CD4-positive, alpha-beta T cell treated with Interleukin-10 for 1 hour (primary cell): ENCODE data around the gene CDK3.
"Not testable (repeated sequence)": the region's sequence is repeated elsewhere in the genome, so short reads cannot be mapped to it uniquely, and the experiment has no call there.

ENCODE experiments used
- DNase-seq: peaks from one replicate; pipeline ENCODE4 v3.0.0-alpha.2; 2020

The CDK3 gene

GRCh38 chr17:76000755-76001521 is at the start of gene CDK3:
TSS of gene CDK3 (plus strand) at chr17:76000855. CDS start at chr17:76001426, 571 bp downstream.
- no peak for DNase-seq

- no peak for DNase-seq
Observed at GRCh38 chr17:75950855-75951554, 49.6 kb upstream of the CDK3 start.

DNA sequence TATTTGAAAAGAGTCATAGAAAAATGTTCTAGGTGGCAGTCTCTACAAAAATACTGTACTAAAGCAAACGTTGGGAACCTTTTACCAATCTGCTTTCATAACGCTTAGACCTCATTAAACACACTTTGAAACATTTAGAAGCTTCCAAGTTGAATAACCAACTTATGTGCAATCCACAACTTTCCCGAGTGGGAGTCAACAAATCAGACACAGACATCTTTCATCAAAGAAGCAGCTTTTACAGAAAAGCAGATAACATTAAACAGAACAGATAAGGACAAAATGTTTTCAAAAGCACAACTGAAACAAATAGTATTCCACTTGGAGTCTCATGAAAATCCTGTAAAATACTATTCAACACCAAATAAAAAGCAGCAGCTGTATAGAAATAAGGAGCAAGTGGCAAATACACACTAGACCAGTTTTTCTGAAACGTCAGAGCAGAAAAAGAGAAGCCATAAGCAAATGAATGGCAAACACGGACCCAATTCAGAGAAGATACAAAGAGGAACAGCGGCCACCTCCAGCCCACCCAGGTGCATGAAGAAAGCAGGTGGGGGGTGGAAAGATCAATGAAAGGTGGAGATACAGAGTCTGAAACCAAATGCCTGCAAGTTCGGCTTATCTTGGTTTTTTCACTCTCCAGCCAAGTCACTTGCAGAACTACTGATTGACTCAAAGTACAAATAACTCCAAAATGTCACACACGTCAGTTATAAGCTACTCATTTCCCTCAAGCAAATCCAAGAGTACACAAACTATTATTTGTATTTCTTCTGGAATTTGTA is 41.4 kb upstream of the CDK3 start:
- no peak for DNase-seq

DNA sequence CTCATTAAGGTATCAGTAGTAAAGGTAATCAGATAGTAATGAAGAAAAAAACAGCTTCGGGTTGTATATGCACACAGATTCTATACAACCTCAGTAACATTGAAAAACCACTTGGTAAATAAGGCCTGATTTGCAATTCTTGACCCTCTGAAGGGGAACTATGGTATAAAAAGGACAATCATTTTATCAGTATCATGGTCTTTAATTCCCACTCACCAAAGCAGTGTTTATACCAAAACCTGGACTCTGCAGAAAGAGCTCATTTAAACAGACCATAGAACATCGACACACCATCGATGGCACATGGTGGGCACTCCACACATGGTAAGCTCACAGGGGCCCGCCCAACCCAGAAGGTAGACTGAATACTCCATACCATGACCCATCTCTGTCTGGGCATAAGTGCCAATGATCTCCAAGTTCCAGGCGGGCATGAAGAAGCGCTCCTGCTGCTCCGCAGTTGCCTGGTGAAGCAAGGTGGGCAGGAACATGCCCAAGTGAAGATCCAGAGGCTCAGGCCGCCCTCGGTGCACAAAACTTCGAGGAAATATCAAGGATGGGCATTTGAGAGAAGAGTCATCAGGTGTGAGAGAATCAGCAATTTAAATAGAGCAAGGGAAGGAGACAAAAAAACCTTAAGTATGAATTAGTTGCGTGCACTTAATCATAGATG is 40.7 kb upstream of the CDK3 start:
- DNase-seq: no peak

- no peak for DNase-seq
Observed at GRCh38 chr17:75965468-75965867, 35.2 kb upstream of the CDK3 start.

DNA sequence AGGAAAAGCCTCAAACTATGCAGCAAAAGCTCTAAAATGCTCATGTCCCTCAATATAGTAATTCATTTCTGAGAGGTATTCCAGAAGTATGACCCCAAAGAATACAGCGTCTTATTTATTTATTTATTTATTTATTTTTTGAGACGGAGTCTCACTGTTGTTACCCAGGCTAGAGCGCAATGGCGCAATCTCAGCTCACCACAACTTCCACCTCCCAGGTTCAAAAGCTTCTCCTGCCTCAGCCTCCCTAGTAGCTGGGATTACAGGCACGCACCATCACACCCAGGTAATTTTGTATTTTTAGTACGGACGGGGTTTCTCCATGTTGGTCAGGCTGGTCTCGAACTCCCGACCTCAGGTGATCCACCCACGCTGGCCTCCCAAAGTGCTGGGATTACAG is 31.6 kb upstream of the CDK3 start:
- not testable (repeated sequence) for DNase-seq

- DNase-seq: no peak
Observed at GRCh38 chr17:75970011-75970523, 30.6 kb upstream of the CDK3 start.

- no peak for DNase-seq
Observed at GRCh38 chr17:75970626-75971025, 30.0 kb upstream of the CDK3 start.

DNA sequence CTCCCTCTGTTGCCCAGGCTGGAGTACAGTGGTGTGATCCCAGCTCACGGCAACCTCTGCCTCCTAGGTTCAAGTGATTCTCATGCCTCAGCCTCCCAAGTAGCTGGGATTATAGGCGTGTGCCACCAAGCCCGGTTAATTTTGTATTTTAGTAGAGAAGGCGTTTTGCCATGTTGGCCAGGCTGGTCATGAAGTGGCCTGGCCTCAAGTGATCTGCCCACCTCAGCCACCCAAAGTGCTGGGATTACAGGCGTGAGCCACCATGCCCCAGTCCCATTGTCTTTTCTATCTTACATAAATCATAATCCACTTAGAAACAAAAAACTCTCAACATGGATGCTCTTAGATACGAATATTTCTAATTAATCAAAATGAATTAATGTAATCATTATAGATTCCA is 25.5 kb upstream of the CDK3 start:
- not testable (repeated sequence) for DNase-seq

DNA sequence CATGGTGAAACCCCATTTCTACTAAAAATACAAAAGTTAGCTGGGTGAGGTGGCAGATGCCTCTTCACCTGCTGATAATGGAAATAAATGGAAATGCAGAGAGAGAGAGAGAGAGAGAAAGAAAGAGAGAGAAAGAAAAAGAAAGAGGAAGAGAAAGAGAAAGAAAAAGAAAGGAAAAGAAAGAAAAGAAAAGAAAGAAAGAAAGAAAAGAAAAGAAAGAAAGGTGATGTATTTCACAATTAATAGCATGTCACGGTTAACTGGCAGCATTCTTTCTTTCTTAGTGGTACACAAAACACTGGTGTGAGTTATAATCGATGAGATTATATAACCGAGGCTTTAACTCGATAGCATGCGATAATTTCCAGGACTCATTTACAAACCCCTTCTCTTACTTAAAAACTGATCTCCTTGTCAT is 24.9 kb upstream of the CDK3 start:
- no peak for DNase-seq

GRCh38 chr17:75976175-75976848 is 24.3 kb upstream of the CDK3 start:
- DNase-seq: no peak

- peak; percentile 95 for DNase-seq
Observed at GRCh38 chr17:75978938-75979704, 21.5 kb upstream of the CDK3 start, which contains the start of the genes ACOX1 and TEN1. TSS of gene ACOX1 (minus strand) at chr17:75979166. CDS start at chr17:75979073, 93 bp downstream. TSS of gene TEN1 (plus strand) at chr17:75979240. CDS start at chr17:75986193, 6,953 bp downstream.

GRCh38 chr17:75979705-75980187 is 20.9 kb upstream of the CDK3 start:
- DNase-seq: no peak

DNA sequence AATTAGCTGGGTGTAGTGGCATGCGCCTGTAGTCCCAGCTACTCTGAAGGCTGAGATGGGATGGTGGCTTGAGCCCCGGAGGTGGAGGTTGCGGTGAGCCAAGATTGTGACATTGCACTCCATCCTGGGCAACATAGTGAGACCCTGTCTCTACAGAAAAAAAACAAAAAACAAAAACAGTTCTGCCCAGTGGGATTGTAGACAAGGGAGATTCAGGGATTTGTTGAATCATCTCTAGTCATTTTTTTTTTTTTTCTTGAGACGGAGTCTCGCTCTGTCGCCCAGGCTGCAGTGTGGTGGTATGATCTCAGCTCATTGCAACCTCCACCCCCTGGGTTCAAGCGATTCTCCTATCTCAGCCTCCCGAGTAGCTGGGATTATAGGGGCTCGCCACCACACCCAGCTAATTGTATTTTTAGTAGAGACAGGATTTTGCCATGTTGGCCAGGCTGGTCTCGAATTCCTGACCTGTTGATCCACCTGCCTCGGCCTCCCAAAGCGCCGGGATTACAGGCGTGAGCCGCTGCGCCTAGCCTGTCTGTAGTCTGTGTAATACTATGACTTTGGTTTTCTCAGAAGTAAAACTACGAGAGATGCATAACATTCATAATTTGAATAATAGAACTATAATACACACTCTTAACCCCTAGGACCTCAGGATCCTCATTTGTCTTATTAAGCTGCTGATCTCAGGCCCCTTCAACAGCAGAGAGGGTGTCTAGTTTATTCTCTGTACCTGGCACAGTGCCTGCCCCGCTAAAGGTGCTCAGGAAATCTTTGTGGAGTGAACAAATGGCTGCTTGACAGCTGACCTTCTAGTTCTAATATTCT is 20.3 kb upstream of the CDK3 start:
- DNase-seq: no peak

DNA sequence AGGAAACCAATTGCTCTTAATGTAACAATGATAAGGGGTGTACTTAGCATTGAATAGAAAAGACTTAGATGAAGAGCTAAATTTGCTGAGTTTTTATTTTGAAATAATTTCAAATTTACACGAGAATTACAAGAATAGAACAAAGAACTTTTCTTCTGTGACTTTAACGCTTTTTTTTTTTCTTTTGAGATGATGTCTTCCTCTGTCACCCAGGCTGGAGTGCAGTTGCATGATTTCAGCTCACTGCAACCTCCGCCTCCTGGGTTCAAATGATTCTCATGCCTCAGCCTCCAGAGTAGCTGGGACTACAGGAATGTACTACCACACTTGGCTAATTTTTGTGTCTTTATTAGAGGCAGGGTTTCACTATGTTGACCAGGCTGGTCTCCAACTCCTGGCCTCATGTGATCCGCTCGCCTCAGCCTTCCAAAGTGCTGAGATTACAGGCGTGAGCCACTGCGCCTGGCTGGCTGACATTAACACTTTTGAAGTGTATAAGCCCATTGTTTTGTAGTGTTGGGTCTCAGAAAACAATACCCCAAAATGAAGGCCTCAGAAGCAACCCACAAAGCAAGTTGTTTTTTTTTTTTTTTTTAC is 19.5 kb upstream of the CDK3 start:
- no peak for DNase-seq

DNA sequence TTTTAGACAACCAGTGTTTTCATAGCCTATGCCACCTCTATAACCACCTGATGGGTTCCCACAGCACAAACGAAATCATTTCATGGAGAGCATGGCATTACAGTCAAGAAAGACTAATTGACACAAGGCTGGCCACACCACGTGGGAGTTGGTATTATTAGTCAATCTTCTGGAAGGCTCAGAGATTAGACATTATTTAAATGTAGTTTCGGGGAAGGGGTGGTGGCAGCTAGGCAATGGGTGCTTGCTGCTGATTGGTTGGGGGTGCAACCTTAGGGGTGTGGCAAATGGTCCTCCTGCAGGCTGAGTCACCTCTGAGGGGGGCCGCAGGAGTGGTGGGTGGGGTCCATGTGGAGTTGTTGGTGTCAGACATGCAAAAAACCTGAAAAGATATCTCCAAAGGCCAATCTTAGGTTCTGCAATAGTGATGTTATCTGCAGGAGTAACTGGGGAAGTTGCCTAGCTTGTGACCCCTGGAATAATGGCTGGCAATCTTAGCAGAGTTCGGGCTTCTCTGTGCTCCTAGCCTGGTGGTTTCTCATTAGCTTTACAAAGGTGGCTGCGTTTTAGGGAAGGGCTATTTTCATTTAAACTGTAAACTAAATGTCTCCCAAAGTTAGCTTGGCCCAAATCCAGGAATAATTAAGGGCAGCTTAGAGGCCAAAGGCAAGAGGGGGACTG is 17.0 kb upstream of the CDK3 start:
- no peak for DNase-seq

- DNase-seq: no peak
Observed at GRCh38 chr17:75985986-75986385, 14.7 kb upstream of the CDK3 start.

DNA sequence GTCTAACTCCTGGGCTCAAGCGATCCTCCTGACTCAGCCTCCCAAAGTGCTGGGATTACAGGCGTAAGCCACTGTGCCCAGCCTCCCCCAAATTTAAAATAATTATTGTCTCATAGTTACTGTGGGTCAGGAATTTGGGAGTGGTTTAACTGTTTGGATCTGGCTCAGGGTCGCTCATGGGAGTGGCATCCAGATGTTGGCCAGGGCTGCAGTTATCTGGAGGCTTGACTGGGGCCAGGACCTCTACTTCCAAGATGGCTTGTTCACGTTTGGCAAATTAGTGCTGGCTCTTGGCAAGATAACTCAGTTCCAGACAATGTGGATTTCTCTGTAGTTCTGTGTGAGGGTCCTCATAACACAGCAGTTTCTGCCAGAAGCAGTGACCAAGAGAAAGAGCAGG is 13.6 kb upstream of the CDK3 start:
- no peak for DNase-seq

- no peak for DNase-seq
Observed at GRCh38 chr17:75991396-75991795, 9.3 kb upstream of the CDK3 start.
